WTC11 (cell line): ENCODE results near the gene LRRC23. TPM values are rescaled to one million over a fixed set of nuclear protein-coding genes. Genes with fewer than 3 reads are reported as not detected.

Experiments
- ATAC-seq: fragments of 200-7000 bp; cut with Tn5 transposase; 2 replicates; pipeline ENCODE4 v1.10.0; 2021; ENCODE audit warnings: mild to moderate bottlenecking, moderate library complexity
- CTCF ChIA-PET: fragments of 300-600 bp; sonication (Branson Sonifier 250); formaldehyde crosslinking; loops from one replicate; lab custom pipeline; 2021; ENCODE audit warnings: antibody characterized with exemption; lab: Charles Lee
- POLR2A ChIA-PET: fragments of 350-600 bp; sonication (Branson Sonifier 250); formaldehyde crosslinking; loops from one replicate; lab custom pipeline; 2021; ENCODE audit warnings: antibody characterized with exemption; lab: Charles Lee
- DNase-seq: peaks from one replicate; pipeline ENCODE4 v3.0.0; 2021; ENCODE audit warnings: low spot score
- H3K27ac Mint-ChIP-seq: 2 replicates; pipeline ENCODE4 v1.8.0; 2021; ENCODE audit warnings: mixed read lengths
- H3K27me3 Mint-ChIP-seq: 2 replicates; pipeline ENCODE4 v1.8.0; 2021; ENCODE audit warnings: low read depth, mild to moderate bottlenecking, moderate library complexity, mixed read lengths
- H3K36me3 Mint-ChIP-seq: 2 replicates; pipeline ENCODE4 v1.8.0; 2021; ENCODE audit warnings: mixed read lengths
- H3K4me1 Mint-ChIP-seq: 2 replicates; pipeline ENCODE4 v1.8.0; 2022; ENCODE audit warnings: mixed read lengths
- H3K4me3 Mint-ChIP-seq: 2 replicates; pipeline ENCODE4 v1.8.0; 2021; ENCODE audit warnings: mild to moderate bottlenecking, moderate library complexity, mixed read lengths
- H3K9me3 Mint-ChIP-seq: 2 replicates; pipeline ENCODE4 v1.8.0; 2021; ENCODE audit warnings: mixed read lengths
- CDX4 ChIP-seq: fragments of 250-450 bp; sonication (Bioruptor Pico); IDR thresholded peaks from 2 replicates; pipeline ENCODE4 v1.9.0; 2021; ENCODE audit warnings: moderate library complexity, mild to moderate bottlenecking, inconsistent platforms, borderline replicate concordance
- CTCF ChIP-seq: fragments of 200-600 bp; IDR thresholded peaks from 2 replicates; pipeline ENCODE4 v1.8.0; 2022; ENCODE audit warnings: antibody characterized with exemption
- FOXJ3 ChIP-seq: sonication (generic); formaldehyde crosslinking; IDR thresholded peaks from 2 replicates; pipeline ENCODE4 v1.9.0; 2021; ENCODE audit warnings: missing genetic modification reagents, mild to moderate bottlenecking, borderline replicate concordance
- GABPB1 ChIP-seq: sonication (generic); formaldehyde crosslinking; IDR thresholded peaks from 2 replicates; pipeline ENCODE4 v1.8.1; 2023; ENCODE audit warnings: mild to moderate bottlenecking, missing genetic modification reagents
- IRF1 ChIP-seq: sonication (generic); formaldehyde crosslinking; IDR thresholded peaks from 2 replicates; pipeline ENCODE4 v1.8.0; 2023; ENCODE audit warnings: missing genetic modification reagents
- JAZF1 ChIP-seq: fragments of 250-450 bp; sonication (Bioruptor Pico); IDR thresholded peaks from 2 replicates; pipeline ENCODE4 v1.9.0; 2021; ENCODE audit warnings: moderate library complexity, mild to moderate bottlenecking, inconsistent platforms
- MXD4 ChIP-seq: fragments of 250-450 bp; sonication (Bioruptor Pico); IDR thresholded peaks from 2 replicates; pipeline ENCODE4 v1.8.0; 2021; ENCODE audit warnings: mild to moderate bottlenecking, moderate library complexity, borderline replicate concordance
- PRRX2 ChIP-seq: fragments of 250-450 bp; sonication (Bioruptor Pico); IDR thresholded peaks from 2 replicates; pipeline ENCODE4 v1.8.0; 2021; ENCODE audit warnings: mild to moderate bottlenecking
- RORB ChIP-seq: fragments of 250-450 bp; sonication (Bioruptor Pico); IDR thresholded peaks from 2 replicates; pipeline ENCODE4 v1.9.0; 2021; ENCODE audit warnings: mild to moderate bottlenecking
- SOX15 ChIP-seq: fragments of 250-450 bp; sonication (Bioruptor Pico); IDR thresholded peaks from 2 replicates; pipeline ENCODE4 v1.9.0; 2021; ENCODE audit warnings: mild to moderate bottlenecking
- USF1 ChIP-seq: sonication (generic); formaldehyde crosslinking; IDR thresholded peaks from 2 replicates; pipeline ENCODE4 v1.8.0; 2022; ENCODE audit warnings: mild to moderate bottlenecking, missing genetic modification reagents
- ZNF425 ChIP-seq: fragments of 250-450 bp; sonication (Bioruptor Pico); conservative IDR thresholded peaks from 2 replicates; pipeline ENCODE4 v1.9.0; 2021; ENCODE audit warnings: mild to moderate bottlenecking
- ZNF532 ChIP-seq: fragments of 250-450 bp; sonication (Bioruptor Pico); IDR thresholded peaks from 2 replicates; pipeline ENCODE4 v1.9.0; 2021; ENCODE audit warnings: mild to moderate bottlenecking, borderline replicate concordance
- total RNA-seq: library from RNA; stranded (reverse); gene quantifications from 3 replicates; pipeline ENCODE4 v1.2.3, GENCODE V29; 2021

Gene LRRC23
- total RNA-seq, 1 experiment from 2014 or later: 3.1 TPM

GRCh38 chr12:6916426-6917200, 12.0 kb downstream of the LRRC23 start:
- no peak for DNase-seq
- Mint-ChIP-seq H3K27me3 (peaks cover 8% of the 10 kb centered on the region), H3K27ac (no peak overlapping the region; the same call in 1 of the 2 replicates), H3K4me3 (peak overlapping the region; percentile 97; the same call in 1 of the 2 replicates), H3K4me1 (peaks cover 39% of the 10 kb centered on the region), H3K9me3 (no peaks in the 10 kb centered on the region), H3K36me3 (peaks cover 39% of the 10 kb centered on the region)
- ChIA-PET POLR2A (interaction anchor here (0.6 to 0.8 kb wide), 2 partner anchors 9 to 47 kb away, joined by 4 read pairs; no protein-coding TSS in a partner anchor), CTCF (interaction anchor here (2.5 to 9.1 kb wide), 3 partner anchors 9 to 47 kb away, joined by 13 to 45 read pairs (median 13); partner anchors contain the start of gene SPSB2)
- TF ChIP-seq SOX15 (CRISPR knock-in tag) (no peak), ZNF532 (CRISPR knock-in tag) (no peak), FOXJ3 (CRISPR knock-in tag) (no peak), CDX4 (CRISPR knock-in tag) (no peak), PRRX2 (CRISPR knock-in tag) (no peak), MXD4 (CRISPR knock-in tag) (no peak), JAZF1 (CRISPR knock-in tag) (no peak), CTCF (no peak), USF1 (CRISPR knock-in tag) (no peak), IRF1 (CRISPR knock-in tag) (no peak), GABPB1 (CRISPR knock-in tag) (no peak), RORB (no peak), ZNF425 (CRISPR knock-in tag) (no peak)
- ATAC-seq: no peak
